Adrenal gland (tissue), 5 donors: ENCODE data around the gene SLC30A7.

Experiments
- CTCF ChIP-seq, 6 experiments: fragments of 450-650 bp in 4 of 6; fragments of 200-600 bp in 2 of 6; sonication (generic) in 1 of 6; IDR thresholded peaks; 1 replicate in 5 of 6; 2 replicates in 1 of 6; pipeline versions ENCODE4 v1.5.1 to v1.8.0; 2016 to 2021; ENCODE audit warnings: antibody characterized with exemption in 6 of 6, mild to moderate bottlenecking in 2 of 6, moderate library complexity in 1 of 6
- POLR2A ChIP-seq, 2 donors: fragments of 450-650 bp; IDR thresholded peaks; one replicate each; pipeline ENCODE4 v1.6.1; 2017; ENCODE audit warnings: antibody characterized with exemption in 2 of 2, mild to moderate bottlenecking in 2 of 2, moderate library complexity in 1 of 2
- donor health status: DM: no; HTN: no; CAD: no.

- TF ChIP-seq POLR2A (IDR thresholded peaks at IDR 0.05) (no peak), CTCF (IDR thresholded peaks at IDR 0.05) (no peak)
Measured at GRCh38 chr1:100988121-100988520, 92.2 kb downstream of the SLC30A7 start.
